Breast epithelium (tissue), 3 donors: Measurements from ENCODE around the gene PTPN2.

Experiments used
- CTCF ChIP-seq, 3 donors: fragments of 450-650 bp; IDR thresholded peaks; one replicate each; pipeline ENCODE4 v1.5.1; 2016 to 2017; ENCODE audit warnings: antibody characterized with exemption in 3 of 3, mild to moderate bottlenecking in 3 of 3, moderate library complexity in 3 of 3
- POLR2AphosphoS5 ChIP-seq, 3 donors: sonication (generic); formaldehyde crosslinking; IDR thresholded peaks; one replicate each; pipeline ENCODE4 v1.6.1; 2017; ENCODE audit warnings: antibody characterized with exemption in 3 of 3

- TF ChIP-seq CTCF (IDR thresholded peaks at IDR 0.05) (no peak), POLR2AphosphoS5 (IDR thresholded peaks at IDR 0.05) (no peak)
These were observed 26.7 kb downstream of the PTPN2 start for GRCh38 chr18:12857215-12857905.
